ENCODE results near the gene AKAP13.

- TF ChIP-seq CTCF (IDR thresholded peaks at IDR 0.05), result no peak
- no peak for TF ChIP-seq POLR2A (IDR thresholded peaks at IDR 0.05)
These were observed 388.9 kb downstream of the AKAP13 start for GRCh38 chr15:85769182-85769900.

Data from breast epithelium (tissue), 3 donors.